ENCODE data around the gene URAD.
"Not testable (repeated sequence)": the region's sequence is repeated elsewhere in the genome, so short reads cannot be mapped to it uniquely, and the experiment has no call there.

Gene URAD

DNA sequence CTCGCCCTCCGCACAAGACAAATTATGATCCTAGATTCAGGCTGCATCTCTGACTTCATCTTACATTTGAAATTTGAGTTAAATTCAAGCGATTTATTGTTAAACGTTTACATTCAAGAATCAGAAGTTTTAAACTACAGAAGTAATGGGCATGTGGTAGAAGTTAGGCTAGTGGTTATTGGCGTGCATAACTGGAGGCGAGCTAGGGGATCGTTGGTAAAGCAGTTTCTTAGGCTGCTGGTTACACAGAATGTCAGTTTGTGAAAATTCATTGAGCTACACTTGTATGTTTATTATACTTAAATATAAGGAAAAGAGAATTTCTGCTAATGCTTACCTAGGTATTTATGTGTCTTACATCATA lies 18.6 kb downstream of the URAD start:
- no peak for DNase-seq

DNA sequence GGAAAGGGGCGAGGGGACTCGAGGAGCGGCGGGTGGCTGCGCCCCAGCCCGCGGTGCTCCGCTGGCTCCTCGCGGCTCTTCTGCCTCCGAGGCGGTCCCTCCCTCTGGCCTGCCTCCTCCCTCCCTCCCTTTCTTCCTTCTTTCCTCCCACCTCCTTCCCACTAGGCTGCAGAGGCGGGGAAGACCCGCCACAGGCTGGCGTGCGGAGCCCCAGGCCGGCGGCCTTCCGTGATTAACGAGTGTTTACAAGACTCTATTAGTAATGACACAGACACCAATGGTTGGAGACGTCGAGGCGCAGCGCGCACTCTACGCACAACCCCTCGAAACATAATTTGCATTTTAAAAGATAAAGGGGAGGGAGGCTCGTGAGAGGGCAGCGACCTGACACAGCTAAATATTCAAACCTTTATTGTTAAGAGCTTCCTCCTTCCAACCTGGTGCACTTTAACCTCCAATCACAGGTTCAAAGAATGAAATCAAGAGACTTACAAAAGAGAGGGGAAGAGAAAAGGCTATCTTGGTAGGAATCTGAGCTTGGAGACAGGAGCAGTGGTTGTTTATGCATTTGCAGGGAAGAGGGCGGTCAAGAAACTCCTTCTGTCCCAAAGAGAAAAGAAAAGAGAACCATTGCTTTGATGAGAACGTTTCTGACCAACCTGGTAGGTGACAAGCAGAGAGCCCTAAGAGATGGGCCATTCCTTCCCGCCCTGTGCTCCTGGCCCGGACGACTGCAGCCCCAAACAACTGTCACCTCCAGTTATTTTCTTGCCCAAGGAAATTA lies 19.2 kb downstream of the URAD start, which contains the start of gene CDX2:
Gene CDX2 (minus strand): TSS at position 234 of the 784 bp plus-strand sequence. CDS start 309 bp downstream, outside the sequence.
- peak; percentile 46 for DNase-seq

DNA sequence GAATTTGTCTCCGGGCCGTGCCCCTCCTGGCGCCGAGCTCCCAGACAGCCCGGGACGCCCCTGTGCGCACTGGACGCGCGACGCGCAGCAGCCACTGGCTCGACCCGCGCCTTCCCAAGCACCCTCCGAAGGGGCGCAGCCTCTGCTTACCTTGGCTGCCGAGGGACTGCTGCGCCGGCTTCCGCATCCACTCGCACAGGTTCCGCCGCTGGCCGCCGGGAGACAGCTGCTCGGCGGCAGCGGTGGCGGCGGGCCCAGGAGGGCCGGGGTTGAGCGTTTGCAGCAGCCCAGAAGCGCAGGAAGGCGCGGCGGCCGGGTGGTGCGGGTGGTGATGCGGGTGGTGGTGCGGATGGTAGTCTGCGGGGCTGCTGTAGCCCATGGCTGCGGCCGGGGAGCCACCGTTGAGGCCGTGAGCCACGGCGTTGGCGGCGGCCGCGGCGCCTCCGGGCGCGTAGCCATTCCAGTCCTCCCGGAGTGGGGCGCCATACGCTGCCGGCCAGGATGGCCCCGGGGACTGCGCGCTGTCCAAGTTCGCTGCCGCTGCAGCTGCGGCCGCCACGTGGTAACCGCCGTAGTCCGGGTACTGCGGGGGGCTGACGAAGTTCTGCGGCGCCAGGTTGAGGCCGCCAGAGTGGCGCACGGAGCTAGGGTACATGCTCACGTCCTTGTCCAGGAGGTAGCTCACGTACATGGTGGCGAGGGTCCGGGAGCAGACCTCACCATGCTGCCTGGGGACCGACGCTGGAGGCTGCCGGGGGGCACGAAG lies 20.0 kb downstream of the URAD start:
- no peak for DNase-seq

DNA sequence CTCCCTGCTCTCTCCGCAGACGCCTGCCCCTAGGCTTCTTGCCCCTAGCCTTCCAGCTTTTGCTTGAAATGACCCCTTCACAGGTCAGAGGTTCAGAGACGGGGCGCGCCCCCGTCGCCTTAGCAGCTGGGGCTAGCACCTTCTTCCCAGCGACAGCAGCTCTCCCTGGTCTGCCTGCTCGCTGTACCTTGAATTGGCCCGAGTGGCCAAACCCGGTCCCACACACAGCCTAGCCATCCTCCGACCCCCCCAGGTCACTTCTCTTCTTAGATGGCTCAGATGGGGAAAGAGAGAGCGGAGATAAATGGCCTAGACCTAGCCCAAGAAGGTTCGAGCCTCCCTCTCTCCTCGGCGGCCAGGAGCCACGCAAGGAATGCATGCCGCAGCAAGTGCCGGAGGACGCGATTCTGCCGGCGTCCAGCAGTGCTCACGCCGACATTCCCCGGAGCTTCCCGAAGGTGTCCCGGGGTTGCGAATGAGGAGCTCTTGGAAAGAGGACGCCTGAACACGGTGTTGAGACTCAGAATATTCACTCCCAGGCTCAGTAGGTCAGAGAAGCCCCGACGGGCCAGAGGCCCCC lies 20.7 kb downstream of the URAD start:
- no peak for DNase-seq

DNA sequence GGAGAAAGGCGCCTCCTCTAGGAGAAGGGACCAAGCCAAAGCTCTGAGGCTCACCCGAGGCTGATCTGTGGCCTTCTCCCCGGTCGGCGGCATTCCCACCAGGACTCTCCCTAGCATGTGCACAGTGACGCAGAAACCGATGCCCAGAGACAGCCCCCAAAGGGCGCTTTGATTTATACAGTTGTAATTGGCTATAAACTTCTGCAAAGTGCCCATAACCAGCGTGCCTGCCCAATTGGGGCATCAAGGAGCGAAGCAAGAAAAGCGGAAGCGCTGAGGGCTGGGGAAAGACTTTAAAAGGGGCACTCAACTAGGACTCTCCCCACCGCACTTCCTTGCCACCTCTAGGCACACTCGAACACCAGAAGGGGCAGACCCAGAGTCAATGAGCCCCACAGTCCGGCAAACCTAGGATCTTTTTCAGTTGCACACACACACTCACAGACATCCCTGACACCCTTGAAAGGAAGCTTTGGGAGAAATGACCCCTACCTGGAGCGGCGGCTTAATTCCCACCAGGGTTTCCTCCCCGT lies 21.2 kb downstream of the URAD start:
- DNase-seq, result peak; percentile 11

DNA sequence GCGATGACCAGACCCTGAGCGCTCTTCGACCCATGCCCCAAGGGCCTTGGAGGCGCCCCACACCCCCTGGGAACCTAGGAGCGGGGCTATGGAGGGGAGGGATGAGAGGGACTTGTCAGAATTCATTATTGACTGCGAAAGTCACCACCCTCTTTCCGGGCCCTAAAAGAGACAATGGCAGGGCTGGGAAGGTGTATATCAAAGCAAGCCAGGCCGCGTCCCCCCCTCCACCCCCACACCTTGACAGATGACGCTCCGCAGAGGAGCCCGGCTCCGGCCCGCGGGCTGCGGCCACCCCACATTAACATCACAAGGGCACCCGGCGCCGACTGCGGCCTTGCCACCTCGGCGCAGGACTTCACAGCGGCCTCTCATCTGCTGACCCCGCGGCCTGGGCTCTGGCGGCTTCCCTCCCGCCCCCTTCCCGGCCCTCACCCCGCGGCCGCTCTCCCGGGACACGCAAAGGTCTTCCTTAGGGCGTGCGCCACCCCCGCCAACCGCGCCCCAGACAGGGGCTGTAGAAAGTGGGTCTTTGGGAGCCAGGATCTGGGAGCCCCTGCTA lies 21.8 kb downstream of the URAD start:
- no peak for DNase-seq

DNA sequence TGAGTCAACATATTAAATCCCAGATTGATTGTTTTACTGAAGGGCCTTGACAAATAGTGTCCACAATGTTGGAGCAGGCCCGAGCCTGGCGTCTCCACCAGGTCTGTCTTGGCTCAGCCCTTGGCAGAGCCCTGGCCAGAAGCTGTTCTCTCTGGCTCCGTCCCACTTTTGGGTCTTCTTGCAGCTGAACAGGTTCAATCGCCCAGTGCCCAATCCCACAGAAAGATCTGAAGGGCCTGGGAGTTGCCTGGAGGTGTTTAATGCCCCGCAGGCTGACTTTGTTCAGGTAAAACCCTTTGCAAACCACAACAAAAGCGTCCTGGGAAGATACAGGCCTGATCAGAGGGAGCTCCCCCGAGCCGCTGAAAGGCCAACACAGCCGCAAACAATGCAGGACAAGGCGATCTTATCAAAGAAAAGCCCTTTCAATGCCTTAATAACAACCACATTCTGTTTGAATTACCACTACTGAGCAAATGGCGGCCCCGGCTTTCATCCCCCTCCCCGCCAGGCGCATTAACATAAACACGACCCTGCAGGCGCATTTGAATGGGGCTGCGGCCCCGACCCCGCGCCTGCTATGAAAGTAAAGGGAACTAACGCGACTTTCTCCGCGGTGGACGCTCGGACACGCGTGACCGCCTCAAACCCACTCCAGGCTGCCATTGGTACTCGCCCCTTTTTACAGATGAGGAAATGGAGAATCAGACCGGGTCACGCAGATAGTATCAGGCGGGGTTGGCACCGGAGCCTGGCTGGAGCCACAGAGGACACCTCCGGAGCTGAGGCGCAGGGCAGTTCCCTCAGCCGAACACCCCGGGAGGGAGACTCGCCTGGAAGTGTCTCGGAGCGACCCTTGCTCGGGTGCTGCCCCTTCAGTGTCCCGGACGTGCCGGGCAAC lies 22.5 kb downstream of the URAD start:
- DNase-seq, result no peak

DNA sequence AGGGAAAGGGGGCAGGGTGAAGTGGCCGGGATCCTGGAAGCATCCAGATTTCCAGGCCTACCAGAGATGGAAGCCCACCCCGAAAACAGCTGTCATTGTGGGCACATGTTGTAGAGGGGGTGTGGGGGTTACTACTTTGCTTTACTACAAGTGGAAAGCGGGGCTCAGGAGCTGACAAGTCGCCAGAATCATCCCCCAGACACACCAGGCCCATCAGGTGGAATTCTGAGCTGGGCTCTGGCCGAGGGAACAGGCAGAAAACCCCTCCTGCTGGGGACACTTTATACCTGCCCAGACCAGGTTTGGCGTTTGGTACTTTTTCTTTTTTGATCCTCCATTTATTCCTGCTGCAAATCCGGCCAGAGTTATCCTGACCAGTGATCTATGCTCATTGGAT lies 23.2 kb downstream of the URAD start:
- DNase-seq, result no peak

DNA sequence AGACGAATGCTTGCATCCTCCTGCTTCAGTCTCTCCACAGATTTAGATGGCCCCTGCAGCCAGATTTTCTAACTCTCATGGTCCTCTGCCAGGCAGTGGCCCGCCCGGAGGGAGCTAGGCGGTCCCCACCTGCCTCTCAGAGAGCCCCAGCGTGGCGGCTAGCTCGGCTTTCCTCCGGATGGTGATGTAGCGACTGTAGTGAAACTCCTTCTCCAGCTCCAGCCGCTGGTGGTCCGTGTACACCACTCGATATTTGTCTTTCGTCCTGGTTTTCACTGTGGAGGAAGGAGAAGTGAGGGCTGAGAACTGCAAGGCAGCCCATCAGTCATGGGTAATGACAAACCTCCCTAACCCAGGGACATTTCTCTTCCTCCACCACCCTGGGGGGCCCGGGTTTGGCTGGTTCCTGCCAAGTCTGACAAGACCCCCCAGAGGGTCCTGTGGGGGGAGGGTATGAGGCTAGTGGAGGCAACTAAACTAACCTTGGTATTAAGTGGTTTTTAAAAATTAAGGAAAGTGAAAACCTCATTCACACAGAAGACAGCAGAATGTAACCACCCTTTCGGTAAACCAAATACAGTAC lies 23.7 kb downstream of the URAD start:
- no peak for DNase-seq

DNA sequence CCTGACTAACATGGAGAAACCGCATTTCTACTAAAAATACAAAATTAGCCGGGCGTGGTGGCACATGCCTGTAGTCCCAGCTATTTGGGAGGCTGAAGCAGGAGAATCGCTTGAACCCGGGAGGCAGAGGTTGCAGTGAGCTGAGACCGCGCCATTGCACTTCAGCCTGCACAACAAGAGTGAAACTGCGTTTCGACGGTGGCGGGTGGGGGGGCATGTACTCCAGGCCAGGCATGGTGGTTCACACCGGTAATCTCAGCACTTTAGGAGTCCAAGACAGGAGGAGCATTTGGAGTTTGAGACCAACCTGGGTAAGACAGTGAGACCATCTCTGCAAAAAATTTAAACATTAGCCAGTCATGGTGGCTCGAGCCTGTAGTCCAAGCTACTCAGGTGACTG lies 24.3 kb downstream of the URAD start:
- DNase-seq, result not testable (repeated sequence)

DNA sequence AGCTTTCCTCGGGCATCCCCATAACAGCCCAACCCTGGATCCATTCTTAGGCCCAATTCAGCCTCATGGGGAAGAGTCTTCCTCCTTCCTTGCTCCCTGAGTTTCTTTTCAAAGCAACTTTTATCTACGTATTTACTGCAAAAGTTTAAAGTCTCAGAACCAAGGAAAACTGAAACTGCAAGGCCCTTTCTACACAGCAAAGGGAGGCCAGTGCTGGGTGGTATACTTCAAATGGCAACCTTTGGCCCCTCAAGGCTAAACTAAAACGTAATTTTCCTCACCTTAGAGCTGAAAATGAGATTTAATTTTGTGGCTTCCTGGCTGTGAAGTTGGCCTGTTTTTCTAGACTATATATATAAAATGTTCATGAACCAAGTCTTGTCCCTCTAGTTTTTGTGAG lies 25.0 kb downstream of the URAD start:
- no peak for DNase-seq

DNA sequence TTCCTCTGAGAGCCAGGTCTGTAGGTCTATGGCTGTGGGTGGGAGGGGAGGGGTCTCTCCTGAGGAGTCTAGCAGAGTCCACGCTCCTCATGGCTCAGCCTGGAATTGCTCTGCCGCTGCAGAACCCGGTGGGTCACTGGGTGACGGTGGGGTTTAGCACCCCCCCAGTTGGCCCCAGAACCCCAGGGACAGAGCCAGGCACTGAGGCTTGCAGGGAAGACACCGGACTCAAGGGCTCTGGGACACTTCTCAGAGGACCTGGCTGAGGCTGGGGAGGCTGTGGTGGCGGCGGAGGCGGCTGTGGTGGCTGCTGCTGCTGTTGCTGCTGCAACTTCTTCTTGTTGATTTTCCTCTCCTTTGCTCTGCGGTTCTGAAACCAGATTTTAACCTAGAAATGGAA lies 25.5 kb downstream of the URAD start:
- DNase-seq, result no peak

DNA sequence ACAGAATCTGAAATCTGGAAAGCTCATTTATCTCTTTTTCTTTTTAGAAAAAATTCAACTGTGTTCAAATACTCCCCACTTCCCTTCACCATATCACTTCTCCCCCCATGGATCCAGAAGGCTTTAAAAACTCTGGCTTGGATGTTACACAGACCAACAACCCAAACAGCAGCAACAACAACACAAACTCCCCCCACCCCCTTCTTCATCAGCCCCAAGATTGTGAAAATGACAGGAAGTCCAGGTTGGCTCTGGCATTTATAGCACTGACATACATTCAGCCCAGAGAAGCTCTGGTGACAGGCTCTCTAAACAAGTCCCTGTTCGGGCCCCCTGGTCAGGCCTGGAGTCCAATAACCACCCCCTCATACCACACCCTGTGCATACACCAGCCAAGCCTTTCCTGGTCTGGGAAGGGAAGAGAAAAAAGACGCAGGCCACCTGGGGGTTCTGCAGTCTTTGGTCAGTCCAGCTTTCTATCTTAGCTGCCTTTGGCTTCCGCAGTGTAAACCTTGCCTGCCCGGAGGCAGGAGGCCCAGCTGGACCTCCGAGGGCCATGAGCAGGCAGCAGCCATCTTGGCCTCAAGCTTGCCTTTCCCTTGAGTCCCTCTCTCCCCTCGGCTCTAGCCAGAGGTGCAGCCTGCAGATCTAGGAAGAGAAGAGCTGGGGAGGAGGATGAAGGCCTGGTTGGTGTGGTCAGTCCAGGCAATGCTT lies 26.2 kb downstream of the URAD start:
- DNase-seq, result no peak

DNA sequence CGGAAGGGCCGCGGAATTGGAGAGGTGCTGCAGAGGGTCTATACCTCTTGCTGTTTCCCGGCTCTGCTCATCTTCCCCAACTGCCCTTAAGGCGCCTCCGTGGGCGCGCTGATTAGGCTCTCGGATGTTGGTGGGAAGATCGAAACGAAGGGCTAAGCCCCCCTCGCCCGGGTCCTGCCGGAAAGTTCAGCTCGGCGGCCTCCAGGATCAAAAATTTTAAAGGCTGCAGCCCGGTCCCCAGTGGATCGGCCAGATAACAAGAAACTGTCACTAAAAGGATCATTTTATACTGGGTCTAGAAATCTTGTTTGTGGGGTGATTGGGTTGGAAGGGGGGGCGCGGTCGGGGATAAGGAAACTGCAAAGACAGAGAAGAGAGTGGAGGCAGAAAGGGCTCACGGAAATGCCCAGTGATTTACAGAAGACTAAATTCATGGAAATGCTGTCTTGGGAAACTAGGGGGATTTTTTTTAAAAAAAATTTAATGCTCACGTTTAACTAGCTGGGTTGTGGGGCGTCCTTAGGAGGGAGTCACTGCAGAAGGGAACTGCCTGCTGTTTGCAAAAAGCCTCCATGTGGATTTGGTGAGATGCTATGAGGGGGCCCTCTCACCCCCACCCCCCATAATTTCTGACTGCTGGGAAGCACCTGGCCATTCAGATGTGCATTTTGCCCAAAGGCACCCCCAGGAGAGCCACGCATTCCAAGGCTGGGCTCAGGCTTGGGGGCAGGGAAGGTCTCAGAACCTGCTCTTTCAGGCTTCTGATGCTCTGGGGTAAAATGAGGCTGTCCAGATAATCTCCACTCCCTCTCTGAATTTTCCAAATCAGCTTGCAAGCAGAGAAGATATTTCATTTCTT lies 27.0 kb downstream of the URAD start:
- no peak for DNase-seq

DNA sequence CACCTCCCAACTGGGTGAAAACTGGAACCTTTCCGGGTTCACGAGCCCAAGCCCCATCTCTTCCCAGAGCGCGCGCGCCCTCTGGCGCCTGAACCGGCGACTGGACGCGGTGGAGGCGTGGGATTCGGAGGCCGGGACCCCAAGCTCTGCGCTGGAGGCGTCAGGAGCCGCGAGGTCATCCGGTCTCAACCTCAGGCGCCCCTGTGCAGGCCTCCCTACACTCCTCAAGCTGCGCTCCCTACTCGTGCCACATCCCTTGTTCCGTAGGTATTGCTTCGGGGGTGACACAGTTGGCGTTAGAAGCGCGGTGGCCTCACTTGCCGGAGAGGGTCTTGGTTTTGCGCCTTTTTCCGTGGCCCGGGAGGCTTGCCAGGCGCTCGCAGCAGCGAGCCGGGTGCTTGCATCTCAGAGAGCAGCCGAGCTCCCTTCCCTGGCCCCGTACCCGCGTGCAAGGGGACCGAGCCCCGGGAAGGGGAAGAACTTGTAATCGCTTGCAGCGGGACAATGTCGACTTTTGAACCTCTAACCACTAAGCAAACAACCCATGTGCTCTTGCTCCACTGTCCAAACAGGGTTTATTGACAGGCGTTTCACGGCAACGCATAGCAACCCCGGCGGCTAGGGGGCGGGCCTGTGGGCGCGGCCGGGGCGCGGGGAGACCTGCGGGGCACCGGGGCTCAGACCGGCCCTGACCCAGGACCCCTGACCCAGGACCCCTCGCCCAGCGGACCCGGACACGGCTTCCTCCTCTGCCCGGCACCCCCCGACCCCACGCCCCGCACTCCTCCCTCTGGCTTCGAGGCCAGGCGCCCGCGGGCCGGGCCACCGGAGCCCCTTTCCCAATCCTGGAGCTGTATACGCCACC lies 27.9 kb downstream of the URAD start:
- DNase-seq, result peak; percentile 58

DNA sequence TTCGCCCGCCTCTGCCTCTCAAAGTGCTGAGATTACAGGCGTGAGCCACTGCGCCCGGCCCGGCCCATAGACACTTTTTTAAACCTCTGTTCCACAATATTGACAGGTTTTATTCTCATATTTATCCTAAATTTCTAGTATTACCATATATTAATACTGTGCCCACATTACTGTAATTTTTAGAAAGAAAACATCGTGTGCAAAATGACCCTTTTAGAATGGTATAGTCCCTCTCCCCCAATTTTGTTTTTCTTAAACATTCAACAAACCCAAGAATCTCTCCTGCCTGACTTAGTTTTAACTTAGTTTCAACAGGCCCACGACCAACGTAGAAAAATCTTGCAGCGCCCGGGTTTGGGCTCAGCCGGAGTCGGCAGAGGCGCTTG lies 28.5 kb downstream of the URAD start:
- no peak for DNase-seq

DNA sequence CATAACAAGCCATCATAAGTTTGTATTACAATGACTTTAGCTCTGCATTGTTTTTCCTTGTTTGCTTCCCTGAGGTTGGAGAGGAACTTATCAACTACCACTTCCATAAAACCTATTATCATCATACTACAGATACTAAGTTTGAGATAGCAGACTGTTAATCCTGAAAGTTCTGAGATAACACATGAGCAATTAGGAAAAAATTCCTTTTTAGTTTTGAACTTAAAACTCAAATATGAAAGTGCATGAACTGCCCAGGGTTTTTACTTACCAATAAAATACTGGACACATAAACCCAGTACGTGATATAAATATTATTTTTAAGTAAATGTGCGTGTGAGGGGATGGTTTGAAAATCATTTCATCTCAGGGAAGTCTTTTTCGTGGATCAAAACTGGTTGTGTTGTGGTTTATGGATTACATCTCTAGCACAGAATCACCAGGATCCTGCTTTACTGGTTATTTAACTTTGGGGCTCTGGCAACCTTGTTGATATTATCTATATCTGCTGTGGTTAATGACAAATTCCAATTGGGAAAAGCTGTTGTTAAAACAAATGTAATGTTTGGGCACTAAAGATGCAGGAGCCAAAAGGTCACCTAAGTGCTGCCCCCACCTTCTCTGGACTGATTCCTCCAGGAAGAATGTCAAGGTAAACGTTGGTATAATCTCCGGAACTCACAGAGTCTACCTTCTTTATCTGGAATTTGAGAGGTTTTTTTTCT lies 31.8 kb downstream of the URAD start:
- DNase-seq, result no peak

DNA sequence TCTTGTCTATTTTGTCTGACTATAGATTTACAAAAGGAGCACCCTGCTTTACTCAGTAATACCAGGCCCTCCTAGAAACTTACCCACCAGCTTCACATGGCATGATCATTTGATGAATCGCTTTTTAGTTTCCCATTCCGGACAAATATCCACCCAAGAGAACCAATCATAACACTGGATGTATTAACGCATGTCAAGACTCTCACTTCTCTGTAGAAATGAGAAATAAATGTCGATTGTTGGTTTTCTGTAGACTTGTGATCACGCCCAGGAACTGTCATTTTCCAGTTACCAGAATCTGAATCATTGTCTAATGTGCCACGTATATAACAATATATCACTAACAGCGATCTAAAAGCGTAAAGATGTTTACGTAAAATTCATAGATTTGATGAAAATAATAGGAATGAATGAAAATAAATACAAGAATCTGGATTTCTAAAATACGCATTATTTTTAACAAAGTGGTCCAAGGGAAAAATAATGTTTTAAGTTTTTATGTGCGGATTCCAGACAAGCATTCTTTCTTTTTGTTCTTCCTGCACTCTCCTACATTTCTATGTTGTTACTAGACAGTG lies 33.4 kb downstream of the URAD start:
- no peak for DNase-seq
